ENCODE measurements around the gene SGCD.
"Not testable (repeated sequence)": the region's sequence is repeated elsewhere in the genome, so short reads cannot be mapped to it uniquely, and the experiment has no call there.

The SGCD gene

GRCh38 chr5:156634301-156634700 is 307.3 kb downstream of the SGCD start:
- no peak for DNase-seq (ENCODE audit: low read depth)

DNA sequence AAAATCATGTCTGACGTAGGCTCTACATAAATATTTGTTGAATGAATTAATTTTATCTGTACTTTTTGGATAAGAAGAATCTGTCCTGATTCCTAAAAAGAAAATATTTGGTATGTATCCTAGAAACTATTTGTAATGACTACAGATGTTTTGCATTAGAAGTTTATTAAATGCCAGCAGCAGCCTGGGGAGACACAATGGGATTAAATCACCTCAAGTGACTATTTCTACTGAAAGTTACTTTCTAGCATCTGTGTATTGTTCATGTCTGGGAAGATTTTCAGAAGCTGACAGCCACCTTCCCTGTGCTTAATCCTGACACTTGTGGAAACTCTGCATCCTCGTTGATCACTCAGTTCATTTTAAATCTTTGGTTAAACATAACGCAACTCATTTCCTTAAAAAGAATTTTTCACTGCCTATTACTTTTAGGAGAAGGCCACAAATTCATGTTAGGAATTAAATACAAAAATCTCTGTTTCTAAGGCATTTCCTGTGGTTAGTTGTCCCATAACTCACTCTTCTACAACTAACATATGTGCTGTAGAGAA is 313.8 kb downstream of the SGCD start:
- peak; percentile 10 for DNase-seq (ENCODE audit: low read depth)

GRCh38 chr5:156641686-156642085 is 314.7 kb downstream of the SGCD start:
- no peak for DNase-seq (ENCODE audit: low read depth)

DNA sequence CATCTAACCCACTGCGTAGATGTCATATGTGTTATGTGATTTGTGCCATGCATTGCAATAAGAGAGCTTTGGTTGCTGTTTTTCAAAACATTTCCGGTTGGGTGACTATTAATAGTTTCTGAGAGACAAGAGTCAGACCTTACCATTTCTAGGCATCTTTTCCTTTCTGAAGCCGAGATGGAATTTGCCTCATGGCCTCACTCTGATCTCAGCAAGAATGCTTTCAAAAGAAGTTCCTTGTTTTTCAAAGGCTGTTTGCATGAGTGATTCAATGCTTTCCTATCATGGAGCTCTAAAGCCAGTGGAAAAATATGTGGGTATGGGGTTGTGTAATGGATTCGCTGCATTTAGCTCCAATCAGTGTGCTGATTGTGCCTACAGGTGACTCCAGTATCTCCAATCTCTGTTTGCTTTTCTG is 320.1 kb downstream of the SGCD start:
- peak; percentile 2 for DNase-seq (ENCODE audit: low read depth)

DNA sequence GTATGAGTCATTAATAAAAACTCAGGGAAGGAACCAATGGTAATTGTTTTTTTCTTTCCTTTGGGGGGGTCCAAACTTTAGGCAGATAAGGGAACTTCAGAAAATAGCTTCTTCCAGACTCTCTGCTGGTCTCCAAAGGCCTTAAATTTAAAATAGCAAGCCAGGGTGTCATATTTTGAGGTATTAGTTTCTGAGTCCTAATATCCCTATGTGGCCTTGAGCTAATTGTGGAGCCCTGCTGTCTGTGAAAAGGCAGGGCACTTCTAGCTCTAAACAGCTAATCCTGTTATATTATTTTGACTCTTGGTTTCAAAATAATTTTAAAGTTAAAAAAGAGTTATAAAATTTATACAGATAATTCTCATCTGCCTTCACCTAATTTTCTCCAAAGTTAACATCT is 327.5 kb downstream of the SGCD start:
- DNase-seq (ENCODE audit: low read depth), result no peak

GRCh38 chr5:156655732-156656131 is 328.8 kb downstream of the SGCD start:
- no peak for DNase-seq (ENCODE audit: low read depth)

DNA sequence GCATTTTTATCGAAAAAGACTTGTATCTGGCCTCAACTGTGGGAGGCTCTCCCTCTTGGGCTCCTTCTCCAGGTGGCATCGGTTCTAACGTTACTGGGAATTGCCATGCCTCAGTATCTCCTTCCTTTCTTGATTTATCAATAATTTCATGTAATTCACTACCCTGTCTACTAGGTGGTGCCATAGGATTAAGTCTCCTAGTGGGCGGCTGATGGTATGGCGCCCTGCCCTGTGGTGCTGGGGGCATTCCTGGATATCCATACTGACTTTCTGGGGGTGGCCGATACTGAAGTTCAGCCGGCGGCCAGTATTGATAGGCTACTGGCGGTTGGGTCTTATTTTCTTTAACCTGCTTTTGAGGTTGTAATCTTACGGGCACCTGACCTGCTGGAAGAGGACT is 337.9 kb downstream of the SGCD start:
- not testable (repeated sequence) for DNase-seq (ENCODE audit: low read depth)

DNA sequence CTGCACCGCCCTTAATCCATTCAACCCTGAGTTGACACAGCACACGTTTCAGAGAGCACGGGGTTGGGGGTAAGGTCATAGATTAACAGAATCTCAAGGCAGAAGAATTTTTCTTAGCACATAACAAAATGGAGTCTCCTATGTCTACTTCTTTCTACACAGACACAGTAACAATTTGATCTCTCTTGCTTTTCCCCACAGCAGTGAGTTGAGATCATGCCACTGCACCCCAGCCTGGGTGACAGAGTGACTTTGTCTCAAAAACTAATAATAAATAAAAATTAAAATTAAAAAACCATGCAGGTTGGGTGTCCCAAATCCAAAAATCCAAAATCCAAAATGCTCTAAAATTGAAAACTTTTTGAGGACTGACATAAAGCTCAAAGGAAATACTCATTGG is 339.7 kb downstream of the SGCD start:
- DNase-seq (ENCODE audit: low read depth), result not testable (repeated sequence)

- DNase-seq (ENCODE audit: low read depth), result no peak
These were observed 340.7 kb downstream of the SGCD start for GRCh38 chr5:156667616-156668015.

GRCh38 chr5:156669416-156669815 is 342.5 kb downstream of the SGCD start:
- DNase-seq (ENCODE audit: low read depth), result no peak

- DNase-seq (ENCODE audit: low read depth), result no peak
These were observed 343.7 kb downstream of the SGCD start for GRCh38 chr5:156670615-156671014.

GRCh38 chr5:156675395-156675794 is 348.4 kb downstream of the SGCD start:
- no peak for DNase-seq (ENCODE audit: low read depth)

- DNase-seq (ENCODE audit: low read depth), result no peak
These were observed 351.0 kb downstream of the SGCD start for GRCh38 chr5:156677963-156678362.

DNA sequence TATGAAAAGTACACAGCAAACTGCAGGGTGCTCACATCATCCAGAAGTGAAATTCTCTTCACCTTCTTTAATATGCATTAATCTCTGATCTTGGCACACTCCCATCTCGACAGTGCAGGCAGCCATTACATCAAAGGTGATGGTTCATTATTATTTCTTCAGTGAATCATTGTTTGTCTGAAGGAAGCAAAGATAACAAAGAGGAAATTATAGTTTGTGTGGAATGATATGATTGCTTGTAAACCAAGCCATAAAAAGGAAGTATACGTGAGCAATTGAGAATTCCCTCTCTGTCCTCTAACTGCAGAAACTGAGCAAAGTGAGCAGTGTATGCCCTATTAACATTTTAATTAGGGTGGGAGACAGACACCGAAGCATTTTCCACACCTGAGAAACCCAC is 351.5 kb downstream of the SGCD start:
- no peak for DNase-seq (ENCODE audit: low read depth)

GRCh38 chr5:156680831-156681230 is 353.9 kb downstream of the SGCD start:
- DNase-seq (ENCODE audit: low read depth), result no peak

DNA sequence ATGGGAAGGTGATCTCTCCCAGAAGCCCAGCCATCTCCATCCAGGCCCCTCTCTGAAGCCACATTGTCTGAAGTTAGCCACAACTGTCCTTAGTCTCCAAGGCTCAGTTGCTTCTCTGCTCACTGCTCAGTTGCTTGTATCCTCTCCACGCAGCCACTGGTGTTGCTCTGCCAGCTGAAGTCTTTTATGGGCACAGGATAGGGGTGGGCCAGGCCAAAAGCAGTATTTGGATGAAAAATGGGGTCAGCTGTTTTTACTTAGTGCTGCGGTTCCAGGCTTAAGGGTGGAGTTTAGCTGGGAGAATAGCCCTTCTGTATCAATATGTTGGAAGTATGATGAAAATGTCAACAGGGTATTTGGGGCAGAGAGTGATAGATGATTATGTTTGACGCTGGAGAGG is 354.3 kb downstream of the SGCD start:
- no peak for DNase-seq (ENCODE audit: low read depth)

- DNase-seq (ENCODE audit: low read depth), result no peak
These were observed 356.0 kb downstream of the SGCD start for GRCh38 chr5:156682971-156683370.

DNA sequence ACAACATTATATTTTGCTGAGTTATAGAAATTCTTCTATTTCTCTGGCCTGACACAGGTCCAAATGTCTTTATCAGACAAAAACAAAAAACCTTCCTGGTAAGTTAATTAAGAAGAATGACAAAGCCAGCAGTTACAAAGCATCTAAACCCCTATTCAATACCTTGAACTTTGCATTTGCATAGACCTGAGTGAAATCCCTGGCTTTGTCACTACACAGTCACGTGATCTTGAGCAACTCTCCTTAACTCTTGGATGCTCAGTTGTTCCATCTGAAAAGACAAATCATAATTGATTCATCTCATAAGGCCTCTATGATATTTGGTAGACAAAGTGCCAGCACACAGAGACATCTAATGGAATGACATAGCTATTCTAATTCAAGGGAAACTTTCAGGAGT is 356.5 kb downstream of the SGCD start:
- DNase-seq (ENCODE audit: low read depth), result no peak

DNA sequence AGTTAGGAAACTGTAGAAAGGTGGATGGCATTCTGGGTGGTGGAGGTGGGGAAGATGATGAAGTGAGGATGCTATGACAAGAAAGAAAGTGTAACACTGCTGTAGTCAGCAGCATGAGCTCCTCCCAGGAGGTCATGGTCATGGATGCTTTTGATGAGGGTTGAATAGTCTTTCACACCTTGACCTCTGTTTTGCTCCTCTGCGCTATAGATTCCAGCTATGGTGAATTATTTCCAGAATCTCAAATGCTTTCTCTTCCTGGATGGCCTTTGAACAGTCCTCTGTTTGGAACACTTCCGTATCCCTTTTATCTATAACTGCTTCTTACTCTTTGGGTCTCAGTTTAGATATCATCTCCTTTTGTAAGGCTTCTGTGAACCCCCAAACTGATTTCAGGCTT is 357.3 kb downstream of the SGCD start:
- DNase-seq (ENCODE audit: low read depth), result no peak

GRCh38 chr5:156685481-156685880 is 358.5 kb downstream of the SGCD start:
- no peak for DNase-seq (ENCODE audit: low read depth)

- no peak for DNase-seq (ENCODE audit: low read depth)
These were observed 359.4 kb downstream of the SGCD start for GRCh38 chr5:156686380-156686779.

DNA sequence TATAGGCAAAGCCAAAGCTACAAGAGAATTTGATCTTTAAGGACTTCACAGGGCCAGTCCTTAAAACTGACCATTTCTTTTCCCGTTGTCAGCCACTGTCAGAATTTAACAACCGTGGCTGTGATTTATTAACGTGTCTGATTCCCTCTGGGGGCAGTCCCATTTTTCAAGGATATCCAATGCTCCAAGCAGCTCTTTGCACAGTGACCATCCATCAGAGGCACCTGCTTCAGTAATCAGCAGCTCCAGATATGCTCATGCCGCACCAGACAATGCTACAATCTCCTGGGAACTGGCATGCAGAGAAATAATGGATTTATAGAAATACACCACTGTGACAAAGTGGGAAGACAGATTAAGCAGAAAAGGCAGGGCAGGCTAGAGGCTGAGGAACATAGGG is 359.8 kb downstream of the SGCD start:
- no peak for DNase-seq (ENCODE audit: low read depth)

DNA sequence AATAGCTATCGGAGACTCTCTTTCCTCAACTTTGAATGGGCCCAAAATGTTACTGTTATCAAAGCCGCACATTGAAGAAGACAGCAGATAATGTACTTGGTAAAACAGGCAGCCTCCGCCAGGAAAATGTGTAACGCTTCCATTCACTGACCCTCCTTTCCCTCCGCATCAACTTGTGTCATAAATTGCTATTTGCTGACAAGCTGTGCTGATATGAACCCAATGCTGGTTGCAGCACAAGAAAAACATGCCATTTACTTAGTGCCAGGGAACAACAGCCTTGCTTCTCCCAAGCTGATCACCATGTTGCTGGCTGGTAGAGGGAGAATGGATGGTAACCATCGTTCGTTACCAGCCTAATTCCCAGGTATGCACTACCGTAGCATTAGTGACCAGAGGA is 360.6 kb downstream of the SGCD start:
- no peak for DNase-seq (ENCODE audit: low read depth)

DNA sequence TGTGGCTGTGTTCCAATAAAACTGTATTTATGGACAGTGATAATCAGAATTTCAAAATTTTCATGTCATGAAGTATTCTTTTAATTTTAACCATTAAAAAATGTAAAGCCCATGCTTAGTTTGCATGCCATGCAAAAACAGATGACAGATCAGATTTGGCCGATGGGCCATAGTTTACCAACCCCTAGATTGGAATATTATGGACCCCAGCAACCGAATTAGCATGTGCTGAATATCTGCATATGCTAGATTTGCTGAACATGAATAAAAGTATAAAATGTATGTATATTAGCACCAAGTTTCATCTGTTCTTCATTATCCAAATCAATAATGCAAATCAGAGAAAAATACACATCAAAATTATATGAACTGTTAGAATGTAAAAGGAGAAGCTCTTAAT is 364.6 kb downstream of the SGCD start:
- DNase-seq (ENCODE audit: low read depth), result no peak

DNA sequence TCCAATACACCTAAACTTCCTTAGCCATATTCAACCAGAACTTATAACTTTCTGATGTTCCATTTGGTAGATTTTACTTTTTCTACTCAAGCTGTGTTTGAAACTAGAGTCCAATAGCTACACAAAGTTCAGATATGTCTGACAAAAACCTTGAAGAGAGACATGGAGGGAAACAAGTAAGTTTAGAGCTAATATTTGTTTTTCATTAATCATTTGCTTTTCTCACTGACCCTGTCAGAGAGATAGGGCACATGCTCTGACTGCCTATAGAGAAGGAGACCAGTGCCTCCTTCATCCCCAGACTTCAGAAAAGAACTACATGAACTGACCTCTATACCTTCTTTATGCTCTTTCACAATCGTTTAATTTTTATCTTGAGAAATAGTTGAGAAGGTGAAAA is 366.1 kb downstream of the SGCD start:
- DNase-seq (ENCODE audit: low read depth), result no peak
